ENCODE results near the gene APLNR. TPM values are rescaled to one million over a fixed set of nuclear protein-coding genes. Genes with fewer than 3 reads are reported as not detected.

Gene APLNR
- total RNA-seq, 2 donors from 2014 or later = 3.7 to 4.2 TPM

GRCh38 chr11:57241353-57241972 is 4.4 kb upstream of the APLNR start:
- H3K9ac ChIP-seq (ENCODE audit: extremely low read depth, low read length, poor library complexity, severe bottlenecking) = no peak overlapping the region
- no peaks in the 10 kb centered on the region for H3K27me3 ChIP-seq (ENCODE audit: control insufficient read depth, insufficient read depth, low read length, poor library complexity, severe bottlenecking)
- Mint-ChIP-seq H3K4me3 (no peak overlapping the region), H3K9me3 (no peaks in the 10 kb centered on the region), H3K36me3 (ENCODE audit: low read depth) (no peaks in the 10 kb centered on the region), H3K27me3 (ENCODE audit: insufficient read depth) (no peaks in the 10 kb centered on the region), H3K27ac (no peak overlapping the region), H3K4me1 (peaks cover 46% of the 10 kb centered on the region)
- H3K36me3 ChIP-seq (ENCODE audit: control insufficient read depth, insufficient read depth, low read length) = no peaks in the 10 kb centered on the region
- H3K4me3 ChIP-seq (ENCODE audit: low read length) = no peak overlapping the region
- TF ChIP-seq CTCF (conservative IDR thresholded peaks at IDR 0.05) = no peak
- no peak for DNase-seq
- no peaks in the 10 kb centered on the region for H3K9me3 ChIP-seq (ENCODE audit: control insufficient read depth, low read length)
- H3K4me1 ChIP-seq (ENCODE audit: control insufficient read depth, insufficient read depth, low read length) = peaks cover 22% of the 10 kb centered on the region
- WGBS, 2 experiments (ENCODE audit: insufficient coverage in 1 of 2, insufficient read length in 1 of 2) = 84 to 100% methylated on average over 1 to 2 of the region's 2 CpGs
- H3K27ac ChIP-seq (ENCODE audit: low read depth, low read length) = peak overlapping the region; percentile 51

GRCh38 chr11:57240757-57241156 is 3.7 kb upstream of the APLNR start:
- no peaks in the 10 kb centered on the region for H3K27me3 ChIP-seq (ENCODE audit: control insufficient read depth, insufficient read depth, low read length, poor library complexity, severe bottlenecking)
- no peak overlapping the region for H3K9ac ChIP-seq (ENCODE audit: extremely low read depth, low read length, poor library complexity, severe bottlenecking)
- H3K36me3 ChIP-seq (ENCODE audit: control insufficient read depth, insufficient read depth, low read length) = no peaks in the 10 kb centered on the region
- H3K4me1 Mint-ChIP-seq = peaks cover 49% of the 10 kb centered on the region
- WGBS, 2 experiments (ENCODE audit: insufficient coverage in 1 of 2, insufficient read length in 1 of 2) = 33 to 39% methylated on average over 2 to 5 of the region's 5 CpGs
- peak; percentile 89 for DNase-seq
- peak; percentile 26 for TF ChIP-seq CTCF (conservative IDR thresholded peaks at IDR 0.05)
- H3K9me3 ChIP-seq (ENCODE audit: control insufficient read depth, low read length) = no peaks in the 10 kb centered on the region
- H3K27ac Mint-ChIP-seq = peak overlapping the region; percentile 57
- H3K4me3 Mint-ChIP-seq = no peak overlapping the region
- peaks cover 22% of the 10 kb centered on the region for H3K4me1 ChIP-seq (ENCODE audit: control insufficient read depth, insufficient read depth, low read length)
- H3K27ac ChIP-seq (ENCODE audit: low read depth, low read length) = no peak overlapping the region
- no peaks in the 10 kb centered on the region for H3K36me3 Mint-ChIP-seq (ENCODE audit: low read depth)
- no peaks in the 10 kb centered on the region for H3K9me3 Mint-ChIP-seq
- no peaks in the 10 kb centered on the region for H3K27me3 Mint-ChIP-seq (ENCODE audit: insufficient read depth)
- no peak overlapping the region for H3K4me3 ChIP-seq (ENCODE audit: low read length)

GRCh38 chr11:57240007-57240406 is 3.0 kb upstream of the APLNR start:
- no peaks in the 10 kb centered on the region for H3K9me3 ChIP-seq (ENCODE audit: control insufficient read depth, low read length)
- H3K27me3 ChIP-seq (ENCODE audit: control insufficient read depth, insufficient read depth, low read length, poor library complexity, severe bottlenecking) = no peaks in the 10 kb centered on the region
- peaks cover 22% of the 10 kb centered on the region for H3K4me1 ChIP-seq (ENCODE audit: control insufficient read depth, insufficient read depth, low read length)
- H3K36me3 ChIP-seq (ENCODE audit: control insufficient read depth, insufficient read depth, low read length) = no peaks in the 10 kb centered on the region
- no peak overlapping the region for H3K27ac ChIP-seq (ENCODE audit: low read depth, low read length)
- no peak overlapping the region for H3K4me3 ChIP-seq (ENCODE audit: low read length)
- no peak for TF ChIP-seq CTCF (conservative IDR thresholded peaks at IDR 0.05)
- Mint-ChIP-seq H3K27ac (no peak overlapping the region), H3K36me3 (ENCODE audit: low read depth) (no peaks in the 10 kb centered on the region), H3K4me1 (peaks cover 55% of the 10 kb centered on the region), H3K9me3 (no peaks in the 10 kb centered on the region), H3K27me3 (ENCODE audit: insufficient read depth) (no peaks in the 10 kb centered on the region), H3K4me3 (no peak overlapping the region)
- no peak overlapping the region for H3K9ac ChIP-seq (ENCODE audit: extremely low read depth, low read length, poor library complexity, severe bottlenecking)
- 80 to 98% methylated on average over 1 to 2 of the region's 2 CpGs for WGBS, 2 experiments (ENCODE audit: insufficient coverage in 1 of 2, insufficient read length in 1 of 2)
- DNase-seq = no peak

Measured in endodermal cell (in vitro differentiated cells).